Measurements from ENCODE around the gene C10orf71.

C10orf71 gene

GRCh38 chr10:49334964-49335363 is 36.0 kb downstream of the C10orf71 start:
- Histone ChIP-seq H3K9me2 (replicated peaks; ENCODE audit: control insufficient read depth, low read length) (no peaks in the 10 kb centered on the region), H3K79me2 (ENCODE audit: control insufficient read depth, low read length) (no peaks in the 10 kb centered on the region), H3K36me3 (ENCODE audit: control insufficient read depth, low read length) (no peaks in the 10 kb centered on the region), H3K4me2 (ENCODE audit: low read length) (no peak overlapping the region), H4K20me1 (ENCODE audit: control insufficient read depth, insufficient read depth, low read depth, low read length) (no peaks in the 10 kb centered on the region), H3K4me3 (ENCODE audit: low read length) (no peak overlapping the region), H3K4me1 (ENCODE audit: control insufficient read depth, low read length) (no peaks in the 10 kb centered on the region), H3K27me3 (ENCODE audit: control insufficient read depth, low read length) (no peaks in the 10 kb centered on the region), H3F3A (ENCODE audit: control insufficient read depth, insufficient read depth) (no peaks in the 10 kb centered on the region), H3K9me3 (ENCODE audit: control insufficient read depth, insufficient read depth, low read length) (peaks cover 6% of the 10 kb centered on the region), H3K27ac (ENCODE audit: low read depth, low read length) (no peak overlapping the region)
- no peak for TF ChIP-seq CTCF (IDR thresholded peaks at IDR 0.05; ENCODE audit: low read depth, low read length, poor library complexity, severe bottlenecking)
- TF ChIP-seq EZH2phosphoT487 (IDR thresholded peaks at IDR 0.05; ENCODE audit: borderline replicate concordance, low read length): no peak

GRCh38 chr10:49335364-49335972 is 36.5 kb downstream of the C10orf71 start:
- Histone ChIP-seq H3K9me2 (replicated peaks; ENCODE audit: control insufficient read depth, low read length) (no peaks in the 10 kb centered on the region), H4K20me1 (ENCODE audit: control insufficient read depth, insufficient read depth, low read depth, low read length) (no peaks in the 10 kb centered on the region), H3F3A (ENCODE audit: control insufficient read depth, insufficient read depth) (no peaks in the 10 kb centered on the region), H3K27ac (ENCODE audit: low read depth, low read length) (no peak overlapping the region), H3K27me3 (ENCODE audit: control insufficient read depth, low read length) (no peaks in the 10 kb centered on the region), H3K79me2 (ENCODE audit: control insufficient read depth, low read length) (no peaks in the 10 kb centered on the region), H3K36me3 (ENCODE audit: control insufficient read depth, low read length) (no peaks in the 10 kb centered on the region), H3K4me1 (ENCODE audit: control insufficient read depth, low read length) (no peaks in the 10 kb centered on the region), H3K9me3 (ENCODE audit: control insufficient read depth, insufficient read depth, low read length) (peaks cover 6% of the 10 kb centered on the region), H3K4me3 (ENCODE audit: low read length) (no peak overlapping the region), H3K4me2 (ENCODE audit: low read length) (no peak overlapping the region)
- TF ChIP-seq EZH2phosphoT487 (IDR thresholded peaks at IDR 0.05; ENCODE audit: borderline replicate concordance, low read length) (no peak), CTCF (IDR thresholded peaks at IDR 0.05; ENCODE audit: low read depth, low read length, poor library complexity, severe bottlenecking) (no peak)

DNA sequence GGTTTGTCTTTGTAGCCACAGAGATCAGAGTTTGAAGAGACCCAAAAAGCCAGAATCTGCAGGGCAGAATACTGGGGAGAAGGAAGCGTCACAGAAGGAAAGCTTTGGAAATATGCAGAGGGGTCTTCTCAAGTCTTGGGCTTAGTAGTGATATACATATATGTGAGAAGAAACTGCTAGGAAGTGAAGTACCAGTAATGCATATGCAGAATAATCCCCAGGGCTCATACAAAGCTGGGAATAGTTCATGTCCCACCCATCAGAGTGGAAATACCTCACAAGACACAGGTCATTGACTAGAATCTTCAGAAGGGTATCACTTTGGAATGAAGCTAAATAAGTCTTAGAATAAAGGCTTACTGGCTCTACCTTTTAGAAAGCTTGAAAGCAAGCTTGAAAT is 39.6 kb downstream of the C10orf71 start:
- Histone ChIP-seq H3K9me2 (replicated peaks; ENCODE audit: control insufficient read depth, low read length) (no peaks in the 10 kb centered on the region), H3K9me3 (ENCODE audit: control insufficient read depth, insufficient read depth, low read length) (peaks cover 6% of the 10 kb centered on the region), H3K36me3 (ENCODE audit: control insufficient read depth, low read length) (no peaks in the 10 kb centered on the region), H3K27ac (ENCODE audit: low read depth, low read length) (no peak overlapping the region), H3K4me3 (ENCODE audit: low read length) (no peak overlapping the region), H3K4me2 (ENCODE audit: low read length) (no peak overlapping the region), H4K20me1 (ENCODE audit: control insufficient read depth, insufficient read depth, low read depth, low read length) (no peaks in the 10 kb centered on the region), H3F3A (ENCODE audit: control insufficient read depth, insufficient read depth) (no peaks in the 10 kb centered on the region), H3K27me3 (ENCODE audit: control insufficient read depth, low read length) (peaks cover 8% of the 10 kb centered on the region), H3K79me2 (ENCODE audit: control insufficient read depth, low read length) (no peaks in the 10 kb centered on the region), H3K4me1 (ENCODE audit: control insufficient read depth, low read length) (no peaks in the 10 kb centered on the region)
- TF ChIP-seq CTCF (IDR thresholded peaks at IDR 0.05; ENCODE audit: low read depth, low read length, poor library complexity, severe bottlenecking): no peak
- no peak for TF ChIP-seq EZH2phosphoT487 (IDR thresholded peaks at IDR 0.05; ENCODE audit: borderline replicate concordance, low read length)

Measured in DOHH2 (cell line).